Measurements from ENCODE around the gene GABRG3.

Gene GABRG3

DNA sequence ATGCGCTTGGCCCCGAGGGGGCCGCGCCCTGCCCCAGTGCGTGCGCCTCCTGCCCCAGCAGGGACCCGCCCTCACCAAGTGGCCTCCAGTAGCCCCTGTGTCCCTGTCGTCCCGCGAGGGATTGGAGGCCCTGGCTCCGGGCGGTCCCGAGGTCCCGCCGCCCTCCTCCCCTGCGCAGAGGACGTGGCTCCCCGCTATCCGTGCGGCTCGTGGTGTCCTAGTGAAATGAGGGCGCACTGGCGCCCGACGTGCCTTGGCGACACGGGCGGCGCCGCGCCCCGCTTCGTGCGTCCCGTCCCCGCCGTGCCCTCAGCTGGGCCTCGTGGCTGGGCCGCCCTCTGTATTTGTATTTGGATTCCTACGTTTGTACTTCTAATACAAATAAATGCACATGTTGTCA lies 570.6 kb downstream of the GABRG3 start:
- no peak for DNase-seq (ENCODE audit: extremely low read depth in 1 of 2, low read depth in 1 of 2)

DNA sequence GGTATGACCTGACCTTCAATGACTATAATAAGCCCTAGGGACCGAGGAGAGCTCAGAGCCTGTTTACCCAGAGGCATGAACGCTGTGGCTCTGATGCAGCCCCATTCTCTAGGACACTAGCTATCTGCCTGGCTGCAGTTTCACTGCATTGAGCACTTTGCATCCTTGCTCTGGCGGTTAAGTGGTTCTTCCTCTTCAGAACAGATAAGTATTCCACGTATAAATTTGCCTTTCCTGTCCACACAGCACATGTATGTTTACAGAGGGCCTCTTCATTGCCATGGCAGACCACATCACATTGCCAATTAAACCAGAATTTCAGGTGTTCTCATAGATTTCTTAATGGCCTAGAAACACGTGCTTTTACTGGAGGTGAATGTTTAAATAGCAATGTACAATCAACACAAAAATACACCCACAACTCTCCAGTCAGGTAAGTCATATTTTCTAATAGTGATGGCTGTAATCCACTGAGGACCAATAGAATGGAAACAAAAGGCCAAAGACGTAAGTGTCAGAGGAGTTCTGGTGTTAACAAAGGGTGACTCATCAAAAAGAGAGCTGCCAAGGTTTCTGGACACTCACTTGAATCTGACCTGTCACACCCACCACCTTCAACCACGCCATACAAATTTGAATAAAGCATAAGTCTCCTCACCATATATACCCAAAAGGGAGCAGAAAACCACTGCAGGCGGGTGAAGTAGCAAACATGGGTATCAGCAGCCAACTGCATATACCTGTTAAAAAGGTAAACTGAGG lies 574.7 kb downstream of the GABRG3 start:
- DNase-seq (ENCODE audit: extremely low read depth in 1 of 2, low read depth in 1 of 2), result no peak

DNA sequence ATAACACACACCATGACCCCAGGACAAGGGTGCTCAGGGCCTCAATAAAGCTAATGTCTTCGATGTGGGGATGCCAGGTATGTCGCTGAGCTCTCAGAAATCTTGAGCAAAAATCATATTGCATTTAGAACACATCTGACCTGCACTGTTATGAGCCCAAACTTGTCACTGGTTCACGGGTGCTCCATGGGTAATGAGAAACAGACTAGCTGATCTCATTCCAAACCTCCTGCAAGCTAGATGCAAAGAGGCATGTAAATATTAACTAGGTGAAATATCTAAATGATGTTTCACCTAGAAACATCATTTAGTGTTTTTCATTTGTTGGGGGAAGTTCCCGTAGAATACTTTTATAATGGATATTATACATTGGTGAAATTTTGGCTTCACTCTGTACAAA lies 578.8 kb downstream of the GABRG3 start:
- DNase-seq (ENCODE audit: extremely low read depth in 1 of 2, low read depth in 1 of 2), result no peak

DNA sequence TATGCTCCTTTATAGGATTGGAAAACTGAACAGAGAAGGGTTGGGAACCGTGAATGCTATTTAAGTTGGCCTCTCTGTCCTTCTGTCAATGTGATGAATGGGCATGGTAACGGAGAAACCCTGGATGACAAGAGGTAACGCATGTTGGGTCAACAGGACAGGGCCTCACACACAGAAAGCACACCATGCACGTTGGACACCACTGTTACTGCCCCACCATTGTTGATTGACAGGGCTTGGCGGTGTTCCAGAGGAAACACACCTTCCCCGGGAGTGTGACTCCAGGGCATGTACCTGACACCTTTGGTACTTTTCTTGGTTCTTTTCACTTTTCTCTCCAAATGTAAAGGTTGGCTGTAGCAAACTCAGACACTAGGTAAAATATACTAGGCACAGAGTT lies 579.7 kb downstream of the GABRG3 start:
- no peak for DNase-seq (ENCODE audit: extremely low read depth in 1 of 2, low read depth in 1 of 2)

DNA sequence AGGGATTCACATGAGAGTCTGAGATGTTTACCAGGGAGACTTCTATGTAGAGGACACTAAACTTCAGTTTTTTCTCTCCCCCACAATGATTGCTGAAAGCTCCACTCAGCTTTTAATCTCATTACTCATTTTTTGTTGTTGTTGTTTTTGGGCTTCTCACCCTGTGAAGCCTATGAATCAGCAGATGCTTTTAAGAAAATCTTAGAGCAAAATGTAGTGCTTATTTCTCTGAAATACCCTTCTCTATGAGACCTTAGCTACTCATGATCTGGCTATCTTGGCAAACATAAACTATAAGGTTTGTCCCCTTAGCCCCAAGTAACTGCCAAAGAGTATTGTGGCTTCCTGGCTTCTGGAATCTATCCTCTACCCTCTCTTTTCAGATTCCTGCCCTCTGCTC lies 590.8 kb downstream of the GABRG3 start:
- DNase-seq (ENCODE audit: extremely low read depth in 1 of 2, low read depth in 1 of 2), result no peak

DNA sequence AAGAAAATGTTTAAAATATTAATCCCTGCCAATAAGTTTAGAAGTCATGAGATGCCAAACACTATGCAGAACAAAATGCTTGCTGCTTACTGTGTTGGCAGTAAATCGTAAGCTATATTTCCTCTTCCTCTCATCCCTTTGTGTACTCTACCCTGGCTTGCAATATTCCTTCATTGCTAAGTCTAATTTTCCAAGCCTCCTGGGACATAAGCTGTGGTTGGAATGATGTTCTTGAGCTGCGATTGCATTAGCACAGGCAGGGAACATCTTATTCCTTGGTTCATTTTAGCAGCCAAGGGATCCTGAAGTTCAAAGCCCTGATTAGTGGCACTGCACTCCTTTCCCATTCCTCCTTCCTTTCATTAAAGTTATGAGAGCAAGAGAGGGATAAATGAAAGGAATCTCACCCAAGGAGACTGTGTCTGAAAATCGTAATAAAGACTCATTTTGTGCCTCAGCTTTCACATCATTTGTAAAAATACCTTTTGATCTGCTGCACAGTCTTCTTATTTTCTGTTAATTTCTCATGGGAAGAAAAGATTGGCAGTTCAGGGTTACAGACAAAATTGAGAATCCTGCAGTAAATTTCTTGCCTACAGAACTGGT lies 592.9 kb downstream of the GABRG3 start:
- DNase-seq (ENCODE audit: extremely low read depth in 1 of 2, low read depth in 1 of 2), result no peak

DNA sequence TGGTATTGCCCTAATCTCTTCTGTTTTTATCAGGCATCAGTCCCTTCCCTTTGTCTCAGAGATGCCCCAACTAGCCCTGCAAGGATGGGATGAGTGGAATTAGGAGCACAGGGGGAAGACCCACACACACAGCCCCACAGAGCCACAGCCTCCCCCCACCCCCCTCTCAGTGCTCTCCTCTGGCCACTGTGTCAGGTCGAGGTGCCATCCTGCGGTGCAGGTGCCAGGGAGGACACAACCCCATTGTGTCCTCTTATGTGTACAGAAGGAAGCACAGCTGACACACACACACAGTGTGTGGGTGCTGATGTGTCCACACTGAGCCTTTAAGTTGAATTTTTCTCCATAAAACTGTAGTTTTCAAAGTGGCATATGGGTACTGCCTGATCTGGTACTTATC lies 593.7 kb downstream of the GABRG3 start:
- DNase-seq (ENCODE audit: extremely low read depth in 1 of 2, low read depth in 1 of 2), result no peak

DNA sequence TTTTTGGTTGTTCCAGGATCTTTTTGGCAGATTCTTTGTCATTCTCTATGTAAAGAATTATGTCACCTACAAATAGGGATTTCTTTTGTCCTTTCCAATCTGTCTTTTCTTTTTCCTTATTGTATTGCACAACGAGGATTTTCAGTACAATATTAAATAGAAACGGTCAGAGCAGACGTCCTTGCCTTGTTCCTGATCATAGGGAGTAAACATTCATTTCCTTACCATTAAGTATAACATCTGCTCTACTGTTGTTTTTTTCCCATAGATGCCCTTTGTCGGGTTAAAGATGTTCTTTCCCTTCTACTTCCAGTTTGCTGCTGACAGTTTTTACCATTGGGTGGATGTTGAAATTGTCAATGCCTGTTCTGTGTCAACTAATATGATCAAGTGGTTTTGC lies 599.8 kb downstream of the GABRG3 start:
- no peak for DNase-seq (ENCODE audit: extremely low read depth in 1 of 2, low read depth in 1 of 2)

DNA sequence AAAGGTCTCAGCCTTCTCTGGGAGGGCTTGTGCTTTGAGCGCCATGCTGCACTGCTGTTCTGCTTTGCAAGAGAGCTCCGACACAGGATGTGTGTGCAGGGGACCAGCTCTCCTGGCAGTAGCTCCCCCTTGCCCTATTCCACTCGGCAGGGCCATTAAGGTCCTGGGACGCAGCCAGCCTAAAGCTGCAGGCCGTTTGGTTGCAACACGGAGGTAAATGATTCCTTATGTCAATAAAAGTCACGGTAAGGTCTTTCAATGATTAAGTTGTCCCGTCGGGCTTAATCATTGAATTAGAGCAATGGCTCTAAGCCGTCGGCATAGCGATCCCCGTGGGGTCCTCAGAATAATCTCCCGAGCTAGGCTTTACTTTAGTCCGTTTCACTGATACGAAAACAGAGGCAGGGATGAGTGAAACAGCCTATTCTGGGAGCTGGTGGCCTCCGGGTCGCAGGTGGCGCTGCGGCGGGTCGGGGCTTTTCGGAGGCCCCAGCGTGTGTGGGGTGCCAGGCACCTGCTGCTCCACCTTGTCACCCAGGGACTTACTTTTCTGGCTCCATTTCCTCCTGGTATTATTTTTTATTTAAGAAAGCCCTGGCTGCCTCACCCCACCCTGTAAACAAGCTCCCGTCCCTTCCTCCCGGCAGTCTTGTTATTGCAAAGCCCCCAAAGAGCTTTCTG lies 603.0 kb downstream of the GABRG3 start:
- no peak for DNase-seq (ENCODE audit: extremely low read depth in 1 of 2, low read depth in 1 of 2)

DNA sequence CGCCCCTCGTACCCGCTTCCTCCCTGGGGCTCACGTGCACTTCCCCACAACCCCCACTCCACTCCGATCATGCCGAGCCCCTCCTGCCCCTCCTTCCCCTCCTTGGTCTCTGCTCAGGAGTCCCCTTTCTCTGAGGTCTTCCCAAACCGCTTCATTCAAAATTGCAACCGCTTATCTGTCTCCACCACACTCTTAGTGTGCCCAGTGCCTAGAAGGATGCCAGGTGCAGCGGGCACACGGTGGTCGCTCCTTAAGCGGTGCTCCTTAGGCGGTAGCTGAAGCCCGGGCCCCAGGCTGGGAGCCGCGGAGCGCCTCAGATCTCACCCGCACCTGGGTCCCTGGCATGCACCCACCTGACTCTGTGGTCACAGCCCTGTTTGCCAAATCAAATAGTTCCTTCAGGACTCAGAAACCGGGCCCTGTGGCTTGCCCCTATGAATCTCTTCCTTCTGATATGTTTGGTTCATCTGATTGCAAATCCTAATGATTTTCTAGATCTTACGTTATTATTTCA lies 603.6 kb downstream of the GABRG3 start:
- no peak for DNase-seq (ENCODE audit: extremely low read depth in 1 of 2, low read depth in 1 of 2)

DNA sequence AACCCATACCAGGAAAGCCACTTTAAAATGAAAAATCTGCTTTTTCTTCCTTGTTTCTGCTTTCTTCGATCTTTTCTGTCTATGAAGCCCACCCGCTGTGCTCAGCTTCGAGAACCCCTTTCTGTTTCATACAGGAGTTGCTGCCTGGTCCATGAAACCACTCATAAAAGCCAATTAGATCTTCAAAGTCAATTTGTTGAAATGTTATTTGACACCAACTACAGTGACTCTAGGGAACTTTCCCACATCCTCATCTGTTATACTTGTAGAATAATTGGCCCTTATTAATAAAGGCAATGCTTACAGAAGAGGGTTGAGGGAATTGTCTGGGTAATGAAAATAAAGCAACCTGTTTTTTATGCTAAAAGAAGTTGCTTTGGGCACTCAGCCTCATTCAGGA lies 604.5 kb downstream of the GABRG3 start:
- DNase-seq (ENCODE audit: extremely low read depth in 1 of 2, low read depth in 1 of 2), result no peak

DNA sequence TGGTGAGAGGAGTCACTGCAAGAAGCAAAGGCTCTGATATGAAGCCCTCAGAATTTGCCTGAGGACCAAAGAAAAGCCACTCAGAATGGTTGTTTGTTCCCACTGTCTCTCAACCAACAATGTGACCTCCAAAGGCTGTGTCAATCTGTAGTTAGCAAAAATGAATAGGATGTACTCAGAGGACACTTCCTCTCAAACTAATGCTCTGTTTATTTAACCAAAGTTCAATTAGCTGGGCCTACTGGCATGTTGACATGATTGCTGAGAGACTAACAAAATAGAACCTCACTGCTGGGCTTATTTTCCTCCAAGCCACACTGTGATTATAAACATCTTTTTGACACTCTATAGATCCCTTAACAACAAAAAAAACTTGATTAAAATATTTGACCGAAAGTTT lies 605.6 kb downstream of the GABRG3 start:
- no peak for DNase-seq (ENCODE audit: extremely low read depth in 1 of 2, low read depth in 1 of 2)

DNA sequence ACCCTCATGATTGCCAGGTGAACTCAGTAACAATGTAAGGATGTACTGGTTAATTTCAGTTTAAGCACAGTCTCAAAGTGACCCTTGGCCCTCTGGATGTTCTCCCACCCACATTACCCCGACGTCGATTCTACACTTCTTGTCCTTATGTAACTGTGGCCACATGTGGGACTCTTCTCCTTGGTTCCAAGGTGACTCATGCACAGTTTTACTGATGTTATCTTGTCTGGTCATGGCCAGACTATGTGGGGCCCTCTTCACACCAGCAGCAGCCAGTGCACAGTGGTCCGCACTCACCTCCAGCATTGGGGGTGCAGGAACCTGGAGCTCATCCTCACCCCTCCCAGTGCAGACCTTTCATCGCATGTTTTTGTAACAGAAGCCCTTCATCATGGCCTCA lies 608.8 kb downstream of the GABRG3 start:
- DNase-seq (ENCODE audit: extremely low read depth in 1 of 2, low read depth in 1 of 2), result no peak

DNA sequence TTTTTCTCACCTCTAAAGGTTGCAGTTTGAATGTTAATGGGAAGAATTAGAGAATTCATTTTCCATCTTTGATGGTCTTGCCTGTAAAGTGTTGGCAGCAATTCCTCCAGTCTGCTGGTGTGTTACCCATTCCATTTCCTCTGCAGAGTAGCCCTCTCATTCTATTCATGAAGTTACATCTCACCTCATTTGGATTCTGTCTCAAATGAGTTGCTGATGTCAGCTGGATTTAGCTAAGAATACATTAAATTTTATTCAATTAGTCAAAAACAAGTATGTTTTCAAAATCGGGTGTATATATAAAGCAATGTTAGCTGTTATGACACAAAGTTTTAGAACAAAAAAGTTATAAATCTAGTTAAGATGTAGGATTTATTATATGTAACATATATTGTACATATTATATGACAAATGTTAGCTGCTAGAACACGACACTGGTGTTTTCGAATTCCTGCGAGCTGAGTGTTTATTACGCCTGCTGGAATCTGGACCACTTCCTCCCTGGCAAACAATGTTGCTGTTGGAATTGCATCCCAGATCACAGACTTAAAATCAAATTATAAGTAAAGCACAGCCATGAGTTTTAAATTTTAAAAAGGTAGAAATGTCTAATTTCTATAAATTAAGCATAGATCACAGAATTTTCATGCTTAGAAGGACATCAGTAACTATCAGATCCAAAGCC lies 611.9 kb downstream of the GABRG3 start:
- no peak for DNase-seq (ENCODE audit: extremely low read depth in 1 of 2, low read depth in 1 of 2)

DNA sequence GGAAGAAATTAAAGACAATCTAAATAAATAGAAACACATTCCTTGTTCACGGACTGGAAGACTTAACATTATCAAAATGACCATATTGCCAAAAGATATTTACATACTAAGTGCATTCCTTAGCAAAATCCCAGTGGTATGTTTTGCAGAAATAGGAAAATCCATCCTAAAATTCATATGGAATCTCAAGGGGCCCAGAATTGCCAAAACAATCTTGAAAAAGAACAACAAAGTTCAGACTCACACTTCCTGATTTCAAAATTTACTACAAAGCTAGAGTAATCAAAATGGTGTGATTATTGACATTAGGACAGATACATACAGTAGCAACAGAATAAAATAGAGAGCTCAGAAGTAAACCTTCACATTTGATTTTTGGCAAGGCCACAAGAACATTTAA lies 612.7 kb downstream of the GABRG3 start:
- no peak for DNase-seq (ENCODE audit: extremely low read depth in 1 of 2, low read depth in 1 of 2)

DNA sequence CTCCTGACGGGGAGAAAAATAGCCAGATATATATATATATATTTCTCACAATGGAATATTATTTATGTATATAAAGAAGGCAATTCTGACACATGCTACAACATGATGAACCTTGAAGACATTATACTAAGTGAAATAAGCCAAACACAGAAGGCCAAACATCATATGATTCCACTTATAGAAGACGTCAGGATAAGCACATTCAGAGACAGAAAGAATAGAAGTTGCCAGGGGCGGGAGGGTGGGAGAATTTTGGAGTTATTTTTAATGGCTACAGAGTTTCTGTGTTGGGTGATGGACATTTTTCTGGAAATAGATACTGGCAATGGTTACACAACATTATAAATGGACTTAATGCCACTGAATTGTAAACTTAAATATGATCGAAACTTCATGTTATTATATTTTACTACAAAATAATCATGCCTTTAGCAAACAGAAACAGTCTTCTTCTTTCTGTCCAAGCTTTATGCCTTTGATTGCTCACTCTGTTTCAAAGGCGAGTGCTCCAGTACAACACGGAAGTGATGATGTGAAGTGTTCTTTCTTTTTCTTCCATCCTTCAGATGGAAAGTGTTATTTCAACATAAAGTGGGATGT lies 614.2 kb downstream of the GABRG3 start:
- DNase-seq (ENCODE audit: extremely low read depth in 1 of 2, low read depth in 1 of 2), result no peak

DNA sequence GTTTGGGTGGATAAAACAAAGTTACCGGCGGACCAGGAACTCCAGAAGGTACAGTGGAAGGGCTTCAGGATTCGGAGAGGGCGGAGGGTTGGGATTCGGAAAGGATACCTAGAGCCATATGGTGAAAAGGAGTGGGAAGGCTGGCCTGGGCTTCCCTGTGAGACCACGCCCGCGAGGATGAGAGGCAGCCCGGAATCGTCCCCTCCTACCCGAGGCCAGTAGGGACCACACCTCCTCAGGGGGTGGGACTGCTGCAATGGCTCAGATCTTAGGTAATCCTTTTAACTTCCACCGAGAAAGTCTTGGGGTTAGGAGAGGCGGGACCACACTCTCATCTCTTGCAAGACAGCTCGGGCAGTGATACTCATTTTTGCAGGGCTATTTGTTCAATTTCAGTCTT lies 616.8 kb downstream of the GABRG3 start:
- no peak for DNase-seq (ENCODE audit: extremely low read depth in 1 of 2, low read depth in 1 of 2)

DNA sequence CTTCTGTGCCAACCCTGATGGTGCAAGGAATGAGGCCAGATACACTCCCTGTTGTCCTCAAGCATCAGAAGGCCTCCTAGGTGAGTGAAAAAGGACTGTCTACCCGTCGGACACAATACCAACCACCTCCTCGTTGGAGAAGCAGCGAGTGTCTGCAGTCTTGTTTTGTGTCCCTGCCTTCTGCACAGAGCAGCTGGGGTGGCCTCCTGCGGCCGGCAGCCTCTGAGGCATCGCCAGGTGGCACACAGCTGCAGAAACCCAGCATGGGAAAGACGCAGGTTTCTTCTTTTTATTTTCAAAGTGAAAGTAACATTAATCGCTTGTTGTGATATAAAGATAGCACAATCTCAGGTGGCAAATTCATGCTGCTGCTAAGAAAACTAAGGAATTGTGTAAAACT lies 618.3 kb downstream of the GABRG3 start:
- DNase-seq (ENCODE audit: extremely low read depth in 1 of 2, low read depth in 1 of 2), result no peak

DNA sequence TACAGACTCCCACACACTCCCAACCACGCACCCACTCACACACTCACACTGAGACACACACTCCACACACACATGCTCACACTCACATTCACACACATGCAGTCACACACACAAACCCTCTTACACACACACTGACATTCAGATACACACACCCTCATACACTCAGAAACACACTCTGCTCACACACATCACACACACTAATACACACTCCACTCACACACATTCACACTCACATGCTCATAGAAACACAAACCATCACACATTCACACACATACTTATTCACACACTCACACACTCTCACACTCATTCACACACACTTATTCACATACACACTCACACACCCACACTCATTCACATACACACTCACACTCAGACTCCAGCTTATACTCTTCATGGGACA lies 618.8 kb downstream of the GABRG3 start:
- no peak for DNase-seq (ENCODE audit: extremely low read depth in 1 of 2, low read depth in 1 of 2)
